Measurements from ENCODE around the gene PLXDC2.

DNA sequence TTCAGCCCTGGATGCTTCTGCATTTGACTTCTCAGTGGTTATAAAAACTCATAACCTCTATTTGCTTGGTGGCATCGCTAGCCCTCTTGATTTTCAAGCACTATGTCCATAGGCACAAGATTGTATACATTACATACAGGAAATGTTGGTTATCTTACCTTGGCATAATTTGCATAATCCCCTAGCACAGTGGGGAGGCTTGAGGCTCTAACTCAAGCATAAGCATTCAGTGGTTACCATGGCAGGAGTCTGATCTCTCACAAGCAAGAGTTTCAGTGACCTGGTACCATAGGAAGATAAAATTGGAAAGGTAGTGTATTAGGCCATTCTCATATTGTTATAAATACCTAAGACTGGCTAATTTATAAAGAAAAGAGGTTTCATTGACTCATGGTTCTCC is 121.8 kb downstream of the PLXDC2 start:
- TF ChIP-seq, protein P1, sequence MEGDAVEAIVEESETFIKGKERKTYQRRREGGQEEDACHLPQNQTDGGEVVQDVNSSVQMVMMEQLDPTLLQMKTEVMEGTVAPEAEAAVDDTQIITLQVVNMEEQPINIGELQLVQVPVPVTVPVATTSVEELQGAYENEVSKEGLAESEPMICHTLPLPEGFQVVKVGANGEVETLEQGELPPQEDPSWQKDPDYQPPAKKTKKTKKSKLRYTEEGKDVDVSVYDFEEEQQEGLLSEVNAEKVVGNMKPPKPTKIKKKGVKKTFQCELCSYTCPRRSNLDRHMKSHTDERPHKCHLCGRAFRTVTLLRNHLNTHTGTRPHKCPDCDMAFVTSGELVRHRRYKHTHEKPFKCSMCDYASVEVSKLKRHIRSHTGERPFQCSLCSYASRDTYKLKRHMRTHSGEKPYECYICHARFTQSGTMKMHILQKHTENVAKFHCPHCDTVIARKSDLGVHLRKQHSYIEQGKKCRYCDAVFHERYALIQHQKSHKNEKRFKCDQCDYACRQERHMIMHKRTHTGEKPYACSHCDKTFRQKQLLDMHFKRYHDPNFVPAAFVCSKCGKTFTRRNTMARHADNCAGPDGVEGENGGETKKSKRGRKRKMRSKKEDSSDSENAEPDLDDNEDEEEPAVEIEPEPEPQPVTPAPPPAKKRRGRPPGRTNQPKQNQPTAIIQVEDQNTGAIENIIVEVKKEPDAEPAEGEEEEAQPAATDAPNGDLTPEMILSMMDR (conservative IDR thresholded peaks at IDR 0.05; ENCODE audit: low read depth, low read length), result no peak
- TF ChIP-seq EZH2phosphoT487 (IDR thresholded peaks at IDR 0.05; ENCODE audit: borderline replicate concordance, low read length) (no peak), EZH2 (IDR thresholded peaks at IDR 0.05; ENCODE audit: low read length, unreplicated experiment) (no peak)
